Measurements from ENCODE around the gene TLE1. TPM values are rescaled to one million over a fixed set of nuclear protein-coding genes. Genes with fewer than 3 reads are reported as not detected.
"Not testable (repeated sequence)": the region's sequence is repeated elsewhere in the genome, so short reads cannot be mapped to it uniquely, and the experiment has no call there.

TLE1 gene
- total RNA-seq, result 33.5 and 39.3 TPM in 2 replicates

GRCh38 chr9:81689343-81690175 lies at the start of gene TLE1:
TLE1 (minus strand) TSS chr9:81689547; CDS start chr9:81688240, 1,307 bp downstream.
- H3K4me3 ChIP-seq (ENCODE audit: low read depth, low read length), result peak within 1 kb of the TSS; percentile 78
- peak; percentile 100 for DNase-seq (ENCODE audit: low read depth)
- TF ChIP-seq CTCF (IDR thresholded peaks at IDR 0.05; ENCODE audit: insufficient read depth, low read depth, low read length), result no peak

GRCh38 chr9:81737871-81738507 lies 48.6 kb upstream of the TLE1 start:
- TF ChIP-seq CTCF (IDR thresholded peaks at IDR 0.05; ENCODE audit: insufficient read depth, low read depth, low read length), result no peak
- DNase-seq (ENCODE audit: low read depth), result peak; percentile 34
- no peak overlapping the region for H3K4me3 ChIP-seq (ENCODE audit: low read depth, low read length)

- H3K4me3 ChIP-seq (ENCODE audit: low read depth, low read length); DNase-seq (ENCODE audit: low read depth): not testable (repeated sequence)
Observed at GRCh38 chr9:81730498-81730897, 41.2 kb upstream of the TLE1 start.

- no peak for TF ChIP-seq CTCF (IDR thresholded peaks at IDR 0.05; ENCODE audit: insufficient read depth, low read depth, low read length)
- no peak overlapping the region for H3K4me3 ChIP-seq (ENCODE audit: low read depth, low read length)
Observed at GRCh38 chr9:81729135-81729534, 39.8 kb upstream of the TLE1 start.

GRCh38 chr9:81724242-81724889 lies 35.0 kb upstream of the TLE1 start:
- H3K4me3 ChIP-seq (ENCODE audit: low read depth, low read length), result no peak overlapping the region
- DNase-seq (ENCODE audit: low read depth), result peak; percentile 24
- no peak for TF ChIP-seq CTCF (IDR thresholded peaks at IDR 0.05; ENCODE audit: insufficient read depth, low read depth, low read length)

More at GRCh38 chr9:81729135-81729534, 39.8 kb upstream of the TLE1 start:
- no peak for DNase-seq (ENCODE audit: low read depth)

- no peak for TF ChIP-seq CTCF (IDR thresholded peaks at IDR 0.05; ENCODE audit: insufficient read depth, low read depth, low read length)
- DNase-seq (ENCODE audit: low read depth), result no peak
- no peak overlapping the region for H3K4me3 ChIP-seq (ENCODE audit: low read depth, low read length)
Observed at GRCh38 chr9:81722277-81722676, 32.9 kb upstream of the TLE1 start.

Measured in fibroblast of villous mesenchyme (primary cell).